Activated T-cell treated with anti-CD3 and anti-CD28 coated beads, Interleukin-2, amount 50 U/mL, for 24 hours (primary cell): ENCODE data around the gene KIF26B.
"Not testable (repeated sequence)": the region's sequence is repeated elsewhere in the genome, so short reads cannot be mapped to it uniquely, and the experiment has no call there.

Experiments
- DNase-seq: peaks from one replicate; pipeline ENCODE4 v3.0.0-alpha.2; 2020
- H3K27ac Mint-ChIP-seq: 2 replicates; pipeline ENCODE4 v1.8.0; 2020; ENCODE audit warnings: mild to moderate bottlenecking, mixed read lengths
- H3K27me3 Mint-ChIP-seq: 2 replicates; pipeline ENCODE4 v1.8.0; 2020; ENCODE audit warnings: mixed read lengths
- H3K36me3 Mint-ChIP-seq: 2 replicates; pipeline ENCODE4 v1.8.0; 2020; ENCODE audit warnings: low read depth, mixed read lengths
- H3K4me1 Mint-ChIP-seq: 2 replicates; pipeline ENCODE4 v1.8.0; 2020; ENCODE audit warnings: low read depth, mixed read lengths
- H3K4me3 Mint-ChIP-seq: 2 replicates; pipeline ENCODE4 v1.8.0; 2020; ENCODE audit warnings: mild to moderate bottlenecking, moderate library complexity, mixed read lengths
- H3K9me3 Mint-ChIP-seq: 2 replicates; pipeline ENCODE4 v1.8.0; 2020; ENCODE audit warnings: mixed read lengths

Gene KIF26B

GRCh38 chr1:245657371-245657770 lies 502.6 kb downstream of the KIF26B start:
- Mint-ChIP-seq H3K4me1 (no peaks in the 10 kb centered on the region), H3K36me3 (no peaks in the 10 kb centered on the region), H3K27me3 (no peaks in the 10 kb centered on the region), H3K9me3 (no peaks in the 10 kb centered on the region), H3K27ac (no peak overlapping the region), H3K4me3 (no peak overlapping the region)
- no peak for DNase-seq

- Mint-ChIP-seq H3K27me3 (no peaks in the 10 kb centered on the region), H3K36me3 (no peaks in the 10 kb centered on the region), H3K4me3 (no peak overlapping the region), H3K27ac (no peak overlapping the region), H3K9me3 (no peaks in the 10 kb centered on the region), H3K4me1 (no peaks in the 10 kb centered on the region)
- no peak for DNase-seq
These were observed 508.6 kb downstream of the KIF26B start for GRCh38 chr1:245663373-245663772.

- Mint-ChIP-seq H3K4me3 (no peak overlapping the region), H3K27ac (no peak overlapping the region), H3K36me3 (no peaks in the 10 kb centered on the region), H3K9me3 (no peaks in the 10 kb centered on the region), H3K27me3 (no peaks in the 10 kb centered on the region), H3K4me1 (no peaks in the 10 kb centered on the region)
- DNase-seq, result no peak
These were observed 509.1 kb downstream of the KIF26B start for GRCh38 chr1:245663841-245664240.

- no peak overlapping the region for H3K27ac Mint-ChIP-seq
- H3K4me3 Mint-ChIP-seq, result no peak overlapping the region
- DNase-seq, result no peak
- no peaks in the 10 kb centered on the region for H3K36me3 Mint-ChIP-seq
- H3K4me1 Mint-ChIP-seq, result no peaks in the 10 kb centered on the region
- H3K9me3 Mint-ChIP-seq, result no peaks in the 10 kb centered on the region
- H3K27me3 Mint-ChIP-seq, result no peaks in the 10 kb centered on the region
These were observed 511.6 kb downstream of the KIF26B start for GRCh38 chr1:245666412-245666811.

GRCh38 chr1:245671349-245671748 lies 516.6 kb downstream of the KIF26B start:
- Mint-ChIP-seq H3K27ac (no peak overlapping the region), H3K36me3 (no peaks in the 10 kb centered on the region), H3K9me3 (no peaks in the 10 kb centered on the region), H3K4me1 (no peaks in the 10 kb centered on the region), H3K27me3 (no peaks in the 10 kb centered on the region), H3K4me3 (no peak overlapping the region)
- DNase-seq, result no peak

- Mint-ChIP-seq H3K4me3 (no peak overlapping the region), H3K9me3 (no peaks in the 10 kb centered on the region), H3K27me3 (no peaks in the 10 kb centered on the region), H3K4me1 (no peaks in the 10 kb centered on the region), H3K36me3 (no peaks in the 10 kb centered on the region), H3K27ac (no peak overlapping the region)
- no peak for DNase-seq
These were observed 517.4 kb downstream of the KIF26B start for GRCh38 chr1:245671966-245672767.

- DNase-seq, H3K4me3 Mint-ChIP-seq, H3K4me1 Mint-ChIP-seq, H3K27ac Mint-ChIP-seq, H3K36me3 Mint-ChIP-seq, H3K9me3 Mint-ChIP-seq, H3K27me3 Mint-ChIP-seq: not testable (repeated sequence)
These were observed 518.3 kb downstream of the KIF26B start for GRCh38 chr1:245672836-245673656.

- no peak overlapping the region for H3K27ac Mint-ChIP-seq
- no peaks in the 10 kb centered on the region for H3K4me1 Mint-ChIP-seq
- no peaks in the 10 kb centered on the region for H3K9me3 Mint-ChIP-seq
- no peak for DNase-seq
- H3K27me3 Mint-ChIP-seq, result no peaks in the 10 kb centered on the region
- H3K4me3 Mint-ChIP-seq, result no peak overlapping the region
- no peaks in the 10 kb centered on the region for H3K36me3 Mint-ChIP-seq
These were observed 519.2 kb downstream of the KIF26B start for GRCh38 chr1:245673881-245674414.

GRCh38 chr1:245677461-245678240 lies 522.9 kb downstream of the KIF26B start:
- no peaks in the 10 kb centered on the region for H3K27me3 Mint-ChIP-seq
- H3K4me1 Mint-ChIP-seq, result no peaks in the 10 kb centered on the region
- no peaks in the 10 kb centered on the region for H3K36me3 Mint-ChIP-seq
- H3K27ac Mint-ChIP-seq, result no peak overlapping the region
- H3K9me3 Mint-ChIP-seq, result peaks cover 2% of the 10 kb centered on the region
- H3K4me3 Mint-ChIP-seq, result no peak overlapping the region
- DNase-seq, result no peak

GRCh38 chr1:245678860-245679411 lies 524.2 kb downstream of the KIF26B start:
- Mint-ChIP-seq H3K36me3 (no peaks in the 10 kb centered on the region), H3K4me1 (no peaks in the 10 kb centered on the region), H3K27me3 (no peaks in the 10 kb centered on the region), H3K4me3 (no peak overlapping the region), H3K27ac (no peak overlapping the region), H3K9me3 (peaks cover 2% of the 10 kb centered on the region)
- no peak for DNase-seq

GRCh38 chr1:245679821-245680780 lies 525.3 kb downstream of the KIF26B start:
- H3K36me3 Mint-ChIP-seq, result no peaks in the 10 kb centered on the region
- peaks cover 2% of the 10 kb centered on the region for H3K9me3 Mint-ChIP-seq
- H3K4me1 Mint-ChIP-seq, result no peaks in the 10 kb centered on the region
- no peak overlapping the region for H3K4me3 Mint-ChIP-seq
- H3K27me3 Mint-ChIP-seq, result no peaks in the 10 kb centered on the region
- H3K27ac Mint-ChIP-seq, result no peak overlapping the region
- no peak for DNase-seq

- no peak overlapping the region for H3K4me3 Mint-ChIP-seq
- H3K27me3 Mint-ChIP-seq, result peaks cover 9% of the 10 kb centered on the region
- H3K9me3 Mint-ChIP-seq, result peaks cover 2% of the 10 kb centered on the region
- no peaks in the 10 kb centered on the region for H3K36me3 Mint-ChIP-seq
- no peak for DNase-seq
- H3K4me1 Mint-ChIP-seq, result no peaks in the 10 kb centered on the region
- no peak overlapping the region for H3K27ac Mint-ChIP-seq
These were observed 528.1 kb downstream of the KIF26B start for GRCh38 chr1:245682638-245683628.
